HepG2 (cell line): Measurements from ENCODE around the gene WDFY1. TPM values are rescaled to one million over a fixed set of nuclear protein-coding genes. Genes with fewer than 3 reads are reported as not detected.

Experiments used
- FOSL2 ChIP-seq: sonication (generic); formaldehyde crosslinking; IDR thresholded peaks from 2 replicates; pipeline ENCODE4 v1.4.0; 2020; ENCODE audit warnings: missing genetic modification reagents
- MED1 ChIP-seq: sonication (generic); formaldehyde crosslinking; IDR thresholded peaks from 2 replicates; pipeline ENCODE4 v1.4.0; 2020; ENCODE audit warnings: missing genetic modification reagents
- MTA1 ChIP-seq: sonication (generic); formaldehyde crosslinking; IDR thresholded peaks from 2 replicates; pipeline ENCODE4 v1.4.0; 2020; ENCODE audit warnings: missing genetic modification reagents, mild to moderate bottlenecking, borderline replicate concordance
- MXD1 ChIP-seq: sonication (generic); formaldehyde crosslinking; IDR thresholded peaks from 2 replicates; pipeline ENCODE4 v1.4.0; 2020; ENCODE audit warnings: mild to moderate bottlenecking, missing genetic modification reagents
- NCOA1 ChIP-seq: sonication (generic); formaldehyde crosslinking; IDR thresholded peaks from 2 replicates; pipeline ENCODE4 v1.9.0; 2021; ENCODE audit warnings: missing genetic modification reagents
- PHF8 ChIP-seq: sonication (generic); formaldehyde crosslinking; IDR thresholded peaks from 2 replicates; pipeline ENCODE4 v1.5.0; 2020; ENCODE audit warnings: missing genetic modification reagents
- THAP9 ChIP-seq: sonication (generic); formaldehyde crosslinking; IDR thresholded peaks from 2 replicates; pipeline ENCODE4; 2020; ENCODE audit warnings: missing genetic modification reagents, mild to moderate bottlenecking, borderline replicate concordance
- ZNF317 ChIP-seq: sonication (generic); formaldehyde crosslinking; IDR thresholded peaks from 2 replicates; pipeline ENCODE4 v1.5.0; 2020; ENCODE audit warnings: mild to moderate bottlenecking, missing genetic modification reagents
- ZNF691 ChIP-seq: sonication (generic); formaldehyde crosslinking; IDR thresholded peaks from 2 replicates; pipeline ENCODE4 v1.4.0; 2020; ENCODE audit warnings: missing genetic modification reagents, low read depth, mild to moderate bottlenecking, borderline replicate concordance
- ZNF704 ChIP-seq: sonication (generic); formaldehyde crosslinking; IDR thresholded peaks from 2 replicates; pipeline ENCODE4 v1.8.1; 2023; ENCODE audit warnings: mild to moderate bottlenecking, inconsistent platforms, moderate library complexity, missing genetic modification reagents, borderline replicate concordance
- ZNF891 ChIP-seq: sonication (generic); formaldehyde crosslinking; IDR thresholded peaks from 2 replicates; pipeline ENCODE4 v1.5.0; 2020; ENCODE audit warnings: mild to moderate bottlenecking, missing genetic modification reagents
- polyA plus RNA-seq, 8 experiments: library from polyadenylated mRNA; depleted of rRNA in 3 of 8; stranded (reverse) in 7 of 8; unstranded in 1 of 8; fragments of >200 nt; fragmentation: Illumina TruSeq in 4 of 8; extraction: Trizol in 4 of 8; gene quantifications; 2 replicates each; pipeline versions ENCODE4 v1.2.1 to v1.2.3, GENCODE V29; 2011 to 2016; ENCODE audit warnings: low read depth in 4 of 8, missing spikeins in 1 of 8, mixed read lengths in 1 of 8; ENCODE audit not compliant: insufficient read depth in 1 of 8
- total RNA-seq, 5 experiments: library from RNA; depleted of rRNA; stranded (reverse); fragments of >200 nt; fragmentation: Illumina TruSeq; extraction: Trizol; gene quantifications; 2 replicates each; pipeline ENCODE4 v1.2.3, GENCODE V29; 2016; ENCODE audit warnings: low read depth in 1 of 5

The WDFY1 gene
- total and polyA plus RNA-seq, 2 of the 13 experiments (the other 11 are each of a cell fraction or from before 2014, with no cell fraction given): 77.0 to 78.4 TPM

GRCh38 chr2:223835701-223836532 is 109.2 kb downstream of the WDFY1 start (continued):
- TF ChIP-seq ZNF704 (CRISPR knock-in tag) (no peak), FOSL2 (CRISPR knock-in tag) (peak; percentile 23; the same call in 1 of the 2 replicates), MXD1 (peak; percentile 53; the same call in 1 of the 2 replicates), THAP9 (CRISPR knock-in tag) (no peak), MED1 (no peak), MTA1 (CRISPR knock-in tag) (no peak; the same call in 1 of the 2 replicates), ZNF891 (no peak), NCOA1 (CRISPR knock-in tag) (no peak), ZNF691 (no peak), PHF8 (CRISPR knock-in tag) (no peak), ZNF317 (CRISPR knock-in tag) (no peak)
